Uterine smooth muscle cell (primary cell): ENCODE data around the gene ALKBH8. TPM values are rescaled to one million over a fixed set of nuclear protein-coding genes. Genes with fewer than 3 reads are reported as not detected.

Source experiments
- total RNA-seq: library from RNA; depleted of rRNA; stranded (reverse); fragments of >200 nt; gene quantifications from 2 replicates; pipeline ENCODE4 v1.2.3, GENCODE V29; 2014

The ALKBH8 gene, protein sequence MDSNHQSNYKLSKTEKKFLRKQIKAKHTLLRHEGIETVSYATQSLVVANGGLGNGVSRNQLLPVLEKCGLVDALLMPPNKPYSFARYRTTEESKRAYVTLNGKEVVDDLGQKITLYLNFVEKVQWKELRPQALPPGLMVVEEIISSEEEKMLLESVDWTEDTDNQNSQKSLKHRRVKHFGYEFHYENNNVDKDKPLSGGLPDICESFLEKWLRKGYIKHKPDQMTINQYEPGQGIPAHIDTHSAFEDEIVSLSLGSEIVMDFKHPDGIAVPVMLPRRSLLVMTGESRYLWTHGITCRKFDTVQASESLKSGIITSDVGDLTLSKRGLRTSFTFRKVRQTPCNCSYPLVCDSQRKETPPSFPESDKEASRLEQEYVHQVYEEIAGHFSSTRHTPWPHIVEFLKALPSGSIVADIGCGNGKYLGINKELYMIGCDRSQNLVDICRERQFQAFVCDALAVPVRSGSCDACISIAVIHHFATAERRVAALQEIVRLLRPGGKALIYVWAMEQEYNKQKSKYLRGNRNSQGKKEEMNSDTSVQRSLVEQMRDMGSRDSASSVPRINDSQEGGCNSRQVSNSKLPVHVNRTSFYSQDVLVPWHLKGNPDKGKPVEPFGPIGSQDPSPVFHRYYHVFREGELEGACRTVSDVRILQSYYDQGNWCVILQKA
- 11.4 and 21.4 TPM in 2 replicates for total RNA-seq

DNA sequence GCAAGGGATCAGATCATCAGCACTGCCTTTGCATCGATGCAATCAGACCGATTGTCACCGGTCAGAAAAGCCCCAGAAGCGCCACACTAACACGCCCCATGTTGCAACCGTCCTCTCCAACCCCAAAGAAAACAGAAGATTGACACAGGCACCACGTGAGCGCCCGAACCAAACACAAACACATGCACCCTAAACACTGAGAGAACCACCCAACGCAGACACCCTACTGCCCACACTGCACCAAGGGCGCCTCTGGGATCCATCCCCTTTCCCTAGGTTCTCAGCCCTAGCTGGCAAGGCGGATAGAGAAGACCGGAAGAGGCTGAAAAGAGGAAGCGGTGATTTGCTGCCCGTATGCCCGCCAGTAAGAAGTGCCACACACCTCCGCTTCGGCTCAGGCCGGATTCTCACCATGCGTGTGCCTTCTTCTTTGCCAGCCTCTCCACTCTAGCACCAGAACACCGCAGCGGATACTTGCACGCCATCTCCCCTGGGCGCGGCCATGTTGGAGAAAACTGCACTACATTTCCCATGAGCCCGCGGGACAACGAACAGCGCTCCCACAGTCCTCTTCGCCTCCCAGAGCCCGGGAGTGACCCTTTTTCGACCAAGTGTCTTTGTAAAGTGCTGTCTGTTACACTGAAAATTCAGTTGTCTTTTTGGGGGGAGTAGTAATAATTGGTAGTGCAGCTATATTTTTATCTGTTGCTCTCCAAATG is at the start of gene ALKBH8:
Gene ALKBH8, minus strand, starts transcription at position 517 of the 719 bp plus-strand sequence. CDS start 4,842 bp downstream, outside the sequence.

DNA sequence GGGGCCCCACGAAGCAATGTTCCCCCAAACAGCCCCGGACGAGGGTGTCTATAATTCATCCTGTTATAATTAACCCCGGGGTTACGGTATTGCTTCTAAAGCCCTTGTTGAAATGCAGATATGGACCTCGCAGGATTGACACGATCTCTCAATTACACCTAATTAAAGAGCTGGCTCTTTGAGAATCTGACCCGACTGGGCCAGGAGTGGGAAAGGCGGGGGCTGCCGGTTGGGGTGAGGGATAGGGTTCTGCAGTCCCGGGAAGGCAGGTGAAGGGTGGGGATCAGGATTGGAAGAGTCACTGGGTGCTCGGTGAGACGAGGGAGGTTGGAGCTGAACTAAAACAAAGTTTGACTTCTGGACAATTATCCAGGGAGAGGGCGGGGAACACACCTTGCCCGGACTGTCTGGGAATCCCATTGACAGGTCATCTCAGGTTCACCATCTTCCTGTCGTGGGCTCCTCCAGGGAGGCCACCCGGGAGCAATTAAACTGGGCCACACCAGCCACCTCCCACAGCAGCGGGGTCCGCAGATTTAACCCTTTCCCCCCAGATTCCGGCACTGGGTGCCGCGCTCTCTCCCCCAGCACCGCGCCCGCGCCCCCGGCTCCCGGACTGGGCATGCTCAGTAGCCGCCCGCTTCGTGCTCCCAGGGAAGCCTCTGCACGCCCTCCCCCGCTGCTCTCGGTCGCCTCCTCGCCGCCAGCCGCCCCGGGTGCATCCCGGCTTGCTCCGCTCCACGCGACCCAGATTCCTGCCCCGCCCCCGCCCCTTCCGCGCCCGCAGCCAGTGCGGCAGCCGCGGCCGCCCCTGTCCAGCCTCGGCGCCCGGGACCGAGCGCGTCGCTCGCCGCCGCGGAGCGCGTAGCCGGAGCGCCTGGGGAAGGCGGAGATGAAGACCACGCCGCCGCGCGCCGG is 25.2 kb upstream of the ALKBH8 start, which contains the start of gene ELMOD1:
Gene ELMOD1, plus strand, starts transcription at position 688 of the 918 bp plus-strand sequence. CDS start 27,043 bp downstream, outside the sequence.

DNA sequence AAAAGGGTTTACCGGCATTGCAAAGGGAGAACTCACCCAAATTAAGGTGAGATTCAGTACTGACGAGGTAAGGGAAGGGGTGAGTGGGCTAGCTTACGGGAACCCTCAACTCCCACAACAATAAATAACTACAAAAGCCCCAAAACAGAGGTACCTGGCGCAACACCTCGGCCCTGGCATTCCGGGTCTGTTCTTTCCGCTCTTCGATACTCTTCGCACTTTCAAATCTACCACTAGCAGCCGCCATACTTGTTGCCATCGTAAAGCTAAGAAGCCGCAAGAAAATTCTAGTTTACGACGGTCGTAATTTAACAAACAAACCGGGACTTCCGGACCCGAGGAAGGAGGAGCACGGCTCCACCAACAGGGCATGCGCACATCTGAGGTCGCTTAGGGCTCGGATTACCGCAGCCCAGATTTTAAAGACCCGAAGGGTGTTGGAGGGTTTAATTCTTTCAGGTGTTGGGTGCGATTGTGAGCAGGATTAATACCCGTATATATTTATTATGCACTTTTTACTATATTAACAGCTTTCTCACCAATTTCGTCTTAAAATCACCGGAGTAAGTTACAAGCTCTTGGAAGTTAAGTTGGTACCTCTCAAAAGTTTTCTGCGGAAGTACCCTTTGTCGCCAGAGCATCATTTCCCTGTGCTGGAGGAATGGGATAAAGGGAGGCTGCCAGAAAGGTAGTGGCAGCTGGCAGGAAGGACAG is 107.8 kb downstream of the ALKBH8 start, which contains the start of gene CWF19L2:
Gene CWF19L2, minus strand, starts transcription at position 268 of the 714 bp plus-strand sequence. Its CDS starts 9 bp downstream, at position 259.

Other genes starting within 250 kb of the ALKBH8 start
- 13.2 and 17.7 TPM in 2 replicates for gene CWF19L2, start 107.9 kb downstream of the ALKBH8 start, total RNA-seq
- gene ELMOD1, start 25.4 kb upstream of the ALKBH8 start, total RNA-seq, result 1.00 and 1.1 TPM in 2 replicates
- not detected in 2 replicates for gene SLN, start 146.3 kb upstream of the ALKBH8 start, total RNA-seq